Peyer's patch (tissue), 4 donors: ENCODE measurements around the gene TSKS.

Source experiments
- CTCF ChIP-seq, 6 experiments: fragments of 450-650 bp in 4 of 6; fragments of 200-600 bp in 2 of 6; sonication (generic) in 1 of 6; IDR thresholded peaks; one replicate each; pipeline ENCODE4 v1.5.1; 2017 to 2019; ENCODE audit warnings: antibody characterized with exemption in 6 of 6, mild to moderate bottlenecking in 3 of 6, moderate library complexity in 1 of 6
- POLR2A ChIP-seq, 2 donors: fragments of 450-650 bp; IDR thresholded peaks; one replicate each; pipeline ENCODE4 v1.5.1; 2017; ENCODE audit warnings: antibody characterized with exemption in 2 of 2, mild to moderate bottlenecking in 2 of 2, moderate library complexity in 2 of 2

DNA sequence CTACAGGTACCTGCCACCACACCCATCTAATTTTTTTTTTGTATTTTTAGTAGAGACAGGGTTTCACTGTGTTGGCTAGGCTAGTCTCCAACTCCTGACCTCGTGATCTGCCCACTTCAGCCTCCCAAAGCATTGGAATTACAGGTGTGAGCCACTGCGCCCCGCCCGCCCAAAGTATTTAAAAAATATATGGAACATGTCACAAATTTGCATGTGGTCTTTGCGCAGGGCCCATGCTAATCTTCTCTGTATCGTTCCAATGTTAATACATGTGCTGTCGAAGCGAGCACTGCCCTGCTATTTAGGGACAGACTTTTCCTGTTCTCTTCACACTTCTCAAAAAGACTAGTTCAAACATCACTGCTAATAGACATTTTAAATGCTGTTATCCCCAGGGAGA, 1.2 kb upstream of the TSKS start:
- TF ChIP-seq CTCF (IDR thresholded peaks at IDR 0.05), result no peak
- TF ChIP-seq POLR2A (IDR thresholded peaks at IDR 0.05), result no peak
